Measurements from ENCODE around the gene GSG1L. TPM values are rescaled to one million over a fixed set of nuclear protein-coding genes. Genes with fewer than 3 reads are reported as not detected.

The GSG1L gene
- polyA plus RNA-seq, 3 donors = not detected

DNA sequence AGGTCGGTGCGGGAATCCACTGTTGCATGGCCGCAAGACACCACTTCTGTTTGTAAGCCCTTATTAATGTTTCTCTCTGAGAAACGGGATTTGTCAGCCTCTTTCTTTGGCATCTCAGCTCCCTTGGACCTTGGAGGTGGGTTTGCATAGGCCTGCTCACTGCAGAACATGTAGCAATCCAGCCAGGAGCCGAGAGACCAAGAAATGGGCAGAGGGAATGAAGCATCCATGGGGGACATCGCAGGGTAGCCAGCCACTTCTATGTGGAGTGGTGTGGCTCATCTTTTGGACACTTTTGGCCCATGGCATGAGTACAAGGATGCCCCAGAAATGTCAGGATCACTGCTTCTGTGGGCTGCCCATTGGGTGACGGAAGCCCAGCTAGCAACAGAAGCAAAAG lies 79.4 kb downstream of the GSG1L start:
- no peaks in the 10 kb centered on the region for H3K36me3 ChIP-seq (replicated peaks in 1 of 2; ENCODE audit: control insufficient read depth in 1 of 2, insufficient read depth in 2 of 2, low read length in 2 of 2)
- TF ChIP-seq, protein P1, sequence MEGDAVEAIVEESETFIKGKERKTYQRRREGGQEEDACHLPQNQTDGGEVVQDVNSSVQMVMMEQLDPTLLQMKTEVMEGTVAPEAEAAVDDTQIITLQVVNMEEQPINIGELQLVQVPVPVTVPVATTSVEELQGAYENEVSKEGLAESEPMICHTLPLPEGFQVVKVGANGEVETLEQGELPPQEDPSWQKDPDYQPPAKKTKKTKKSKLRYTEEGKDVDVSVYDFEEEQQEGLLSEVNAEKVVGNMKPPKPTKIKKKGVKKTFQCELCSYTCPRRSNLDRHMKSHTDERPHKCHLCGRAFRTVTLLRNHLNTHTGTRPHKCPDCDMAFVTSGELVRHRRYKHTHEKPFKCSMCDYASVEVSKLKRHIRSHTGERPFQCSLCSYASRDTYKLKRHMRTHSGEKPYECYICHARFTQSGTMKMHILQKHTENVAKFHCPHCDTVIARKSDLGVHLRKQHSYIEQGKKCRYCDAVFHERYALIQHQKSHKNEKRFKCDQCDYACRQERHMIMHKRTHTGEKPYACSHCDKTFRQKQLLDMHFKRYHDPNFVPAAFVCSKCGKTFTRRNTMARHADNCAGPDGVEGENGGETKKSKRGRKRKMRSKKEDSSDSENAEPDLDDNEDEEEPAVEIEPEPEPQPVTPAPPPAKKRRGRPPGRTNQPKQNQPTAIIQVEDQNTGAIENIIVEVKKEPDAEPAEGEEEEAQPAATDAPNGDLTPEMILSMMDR (IDR thresholded peaks at IDR 0.05) = no peak
- Mint-ChIP-seq H3K36me3 (no peaks in the 10 kb centered on the region), H3K4me3 (no peak overlapping the region), H3K27ac (peak overlapping the region in 1 of 7 donors; percentile 72), H3K27me3 (ENCODE audit: low read depth in 3 of 3) (peaks cover 7 to 11% (median 8%) of the 10 kb centered on the region in 3 donors), H3K9me3 (peaks cover 0 to 7% (median 4%) of the 10 kb centered on the region in 7 donors), H3K4me1 (no peaks in the 10 kb centered on the region)
- DNase-seq = no peak
- H4K20me1 ChIP-seq (ENCODE audit: insufficient read depth, low read length) = no peaks in the 10 kb centered on the region
- no peak overlapping the region for H3K4me3 ChIP-seq (replicated peaks in 1 of 3; ENCODE audit: low read depth in 2 of 3, low read length in 3 of 3)
- H3K27me3 ChIP-seq (ENCODE audit: control insufficient read depth in 2 of 2, insufficient read depth in 2 of 2, low read length in 2 of 2) = no peaks in the 10 kb centered on the region
- no peaks in the 10 kb centered on the region for H3K9me3 ChIP-seq (replicated peaks in 1 of 2; ENCODE audit: control insufficient read depth in 1 of 2, insufficient read depth in 1 of 2, low read length in 2 of 2)
- no peak overlapping the region for H3K4me2 ChIP-seq (replicated peaks; ENCODE audit: extremely low read depth, low read length, poor library complexity, severe bottlenecking)
- no peak overlapping the region for H2AFZ ChIP-seq (ENCODE audit: insufficient read depth, low read depth, low read length, poor library complexity, severe bottlenecking)
- WGBS (ENCODE audit: insufficient coverage) = 92% methylated on average over 6 of the region's 7 CpGs
- H3K79me2 ChIP-seq (ENCODE audit: insufficient read depth, low read length) = no peaks in the 10 kb centered on the region
- H3K27ac ChIP-seq (ENCODE audit: low read depth in 1 of 2, low read length in 2 of 2) = no peak overlapping the region
- H3K9ac ChIP-seq (ENCODE audit: insufficient read depth, low read length, poor library complexity, severe bottlenecking) = no peak overlapping the region
- H3K4me1 ChIP-seq (ENCODE audit: control insufficient read depth in 1 of 2, insufficient read depth in 2 of 2, low read length in 2 of 2) = no peaks in the 10 kb centered on the region
- intact Hi-C loops (cut with micrococcal nuclease) = no loop called here

DNA sequence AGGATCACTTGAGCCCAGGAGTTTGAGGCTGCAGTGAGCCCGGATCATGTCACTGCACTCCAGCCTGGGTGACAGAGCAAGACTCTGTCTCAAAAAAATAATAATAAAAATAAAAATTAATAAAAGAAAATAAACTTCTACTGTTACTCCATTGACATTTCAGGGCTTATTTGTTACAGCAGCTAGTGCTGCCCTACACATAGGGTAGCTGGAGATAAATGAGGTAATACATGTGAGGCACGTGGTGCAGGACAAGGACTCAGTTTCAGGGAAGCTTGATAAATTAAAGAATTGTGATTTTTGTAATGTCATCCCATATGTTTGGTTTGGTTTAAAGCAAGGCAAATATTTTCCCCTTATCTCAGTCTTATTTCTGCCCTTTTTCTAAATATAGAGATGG lies 80.3 kb downstream of the GSG1L start:
- Mint-ChIP-seq H3K27me3 (ENCODE audit: low read depth in 3 of 3) (peaks cover 6 to 11% (median 6%) of the 10 kb centered on the region in 3 donors), H3K27ac (no peak overlapping the region), H3K9me3 (peaks cover 0 to 7% (median 4%) of the 10 kb centered on the region in 7 donors), H3K36me3 (no peaks in the 10 kb centered on the region), H3K4me1 (no peaks in the 10 kb centered on the region), H3K4me3 (no peak overlapping the region)
- no peak overlapping the region for H3K27ac ChIP-seq (ENCODE audit: low read depth in 1 of 2, low read length in 2 of 2)
- H3K9me3 ChIP-seq (replicated peaks in 1 of 2; ENCODE audit: control insufficient read depth in 1 of 2, insufficient read depth in 1 of 2, low read length in 2 of 2) = no peaks in the 10 kb centered on the region
- no CpG with 5 or more reads among the region's 2 CpGs for WGBS (ENCODE audit: insufficient coverage)
- no peak overlapping the region for H2AFZ ChIP-seq (ENCODE audit: insufficient read depth, low read depth, low read length, poor library complexity, severe bottlenecking)
- no peak overlapping the region for H3K9ac ChIP-seq (ENCODE audit: insufficient read depth, low read length, poor library complexity, severe bottlenecking)
- H3K79me2 ChIP-seq (ENCODE audit: insufficient read depth, low read length) = no peaks in the 10 kb centered on the region
- H3K4me2 ChIP-seq (replicated peaks; ENCODE audit: extremely low read depth, low read length, poor library complexity, severe bottlenecking) = no peak overlapping the region
- TF ChIP-seq, protein P1 (IDR thresholded peaks at IDR 0.05) = no peak
- no peaks in the 10 kb centered on the region for H3K4me1 ChIP-seq (ENCODE audit: control insufficient read depth in 1 of 2, insufficient read depth in 2 of 2, low read length in 2 of 2)
- H3K4me3 ChIP-seq (replicated peaks in 1 of 3; ENCODE audit: low read depth in 2 of 3, low read length in 3 of 3) = no peak overlapping the region
- no peaks in the 10 kb centered on the region for H3K36me3 ChIP-seq (replicated peaks in 1 of 2; ENCODE audit: control insufficient read depth in 1 of 2, insufficient read depth in 2 of 2, low read length in 2 of 2)
- intact Hi-C loops (cut with micrococcal nuclease) = no loop called here
- no peaks in the 10 kb centered on the region for H3K27me3 ChIP-seq (ENCODE audit: control insufficient read depth in 2 of 2, insufficient read depth in 2 of 2, low read length in 2 of 2)
- no peaks in the 10 kb centered on the region for H4K20me1 ChIP-seq (ENCODE audit: insufficient read depth, low read length)
- DNase-seq = no peak

Data from CD14-positive monocyte (primary cell).